IMR-90 (cell line): ENCODE measurements around the gene CDH3.

Source experiments
- CTCF ChIP-seq: conservative IDR thresholded peaks from 2 replicates; pipeline ENCODE4 v1.5.1; 2012; ENCODE audit warnings: mild to moderate bottlenecking, low read depth, low read length, improper control_type of control experiment
- ELK1 ChIP-seq: fragments of 150-350 bp; IDR thresholded peaks from 2 replicates; pipeline ENCODE4 v1.6.1; 2016; ENCODE audit warnings: low read depth, mild to moderate bottlenecking, low read length, moderate library complexity, borderline replicate concordance
- MAFK ChIP-seq: IDR thresholded peaks from 2 replicates; pipeline ENCODE4 v1.6.1; 2012; ENCODE audit warnings: low read depth, low read length, improper control_type of control experiment
- MXI1 ChIP-seq: IDR thresholded peaks from 2 replicates; pipeline ENCODE4 v1.6.1; 2012; ENCODE audit warnings: low read depth, mild to moderate bottlenecking, low read length, moderate library complexity, borderline replicate concordance
- POLR2A ChIP-seq: IDR thresholded peaks from 2 replicates; pipeline ENCODE4 v1.6.1; 2012; ENCODE audit warnings: mild to moderate bottlenecking, low read depth, low read length

DNA sequence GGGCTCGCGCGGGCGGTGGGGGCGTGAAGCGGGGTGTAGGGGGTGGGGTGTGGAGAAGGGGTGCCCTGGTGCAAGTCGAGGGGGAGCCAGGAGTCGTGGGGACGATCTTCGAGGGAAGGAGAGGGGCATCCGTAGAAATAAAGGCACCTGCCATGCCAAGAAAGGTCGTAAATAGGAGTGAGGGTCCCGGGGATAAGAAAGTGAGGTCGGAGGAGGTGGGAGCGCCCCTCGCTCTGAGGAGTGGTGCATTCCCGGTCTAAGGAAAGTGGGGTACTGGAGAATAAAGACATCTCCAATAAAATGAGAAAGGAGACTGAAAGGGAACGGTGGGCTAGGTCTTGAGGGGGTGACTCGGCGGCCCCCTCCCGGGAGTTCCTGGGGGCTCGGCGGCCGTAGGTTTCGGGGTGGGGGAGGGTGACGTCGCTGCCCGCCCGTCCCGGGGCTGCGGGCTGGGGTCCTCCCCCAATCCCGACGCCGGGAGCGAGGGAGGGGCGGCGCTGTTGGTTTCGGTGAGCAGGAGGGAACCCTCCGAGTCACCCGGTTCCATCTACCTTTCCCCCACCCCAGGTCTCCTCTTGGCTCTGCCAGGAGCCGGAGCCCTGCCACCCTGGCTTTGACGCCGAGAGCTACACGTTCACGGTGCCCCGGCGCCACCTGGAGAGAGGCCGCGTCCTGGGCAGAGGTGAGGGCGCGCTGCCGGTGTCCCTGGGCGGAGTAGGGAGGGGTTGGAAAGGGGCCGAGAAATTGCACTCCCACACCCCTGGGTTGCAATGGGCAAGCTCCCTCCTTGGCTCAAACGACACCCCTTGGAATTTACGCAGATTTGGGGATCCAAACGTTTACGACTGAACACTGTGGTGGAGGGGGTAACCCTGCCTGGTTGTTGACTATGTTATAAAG is 92.9 kb downstream of the CDH3 start:
- no peak for TF ChIP-seq CTCF
- no peak for TF ChIP-seq POLR2A
- no peak for TF ChIP-seq MXI1
- no peak for TF ChIP-seq MAFK
- TF ChIP-seq ELK1: no peak
